Measurements from ENCODE around the gene KRTAP4-9. TPM values are rescaled to one million over a fixed set of nuclear protein-coding genes. Genes with fewer than 3 reads are reported as not detected.
"Not testable (repeated sequence)": the region's sequence is repeated elsewhere in the genome, so short reads cannot be mapped to it uniquely, and the experiment has no call there.

KRTAP4-9 gene
- total RNA-seq, result under 0.01 TPM

- DNase-seq (ENCODE audit: low read depth in 2 of 3, low spot score in 2 of 3), result not testable (repeated sequence)
These were observed at the start of gene KRTAP4-9 for GRCh38 chr17:41105347-41105746. Gene KRTAP4-9, plus strand, starts transcription at chr17:41105389. Its CDS starts 0 bp downstream, at chr17:41105389.

GRCh38 chr17:41057547-41057946 is 47.6 kb upstream of the KRTAP4-9 start:
- no peak for DNase-seq (ENCODE audit: low read depth in 2 of 3, low spot score in 2 of 3)

- DNase-seq (ENCODE audit: low read depth in 2 of 3, low spot score in 2 of 3), result no peak
These were observed 46.4 kb upstream of the KRTAP4-9 start for GRCh38 chr17:41058741-41059140.

GRCh38 chr17:41059276-41060051 is 45.7 kb upstream of the KRTAP4-9 start:
- DNase-seq (ENCODE audit: low read depth in 2 of 3, low spot score in 2 of 3), result not testable (repeated sequence)

- no peak for DNase-seq (ENCODE audit: low read depth in 2 of 3, low spot score in 2 of 3)
These were observed 45.1 kb upstream of the KRTAP4-9 start, which contains the start of gene KRTAP2-3 for GRCh38 chr17:41060052-41060604. Gene KRTAP2-3, minus strand, starts transcription at chr17:41060114. Its CDS starts 64 bp downstream, at chr17:41060050.

GRCh38 chr17:41061964-41062363 is 43.2 kb upstream of the KRTAP4-9 start:
- DNase-seq (ENCODE audit: low read depth in 2 of 3, low spot score in 2 of 3), result no peak

- no peak for DNase-seq (ENCODE audit: low read depth in 2 of 3, low spot score in 2 of 3)
These were observed 41.7 kb upstream of the KRTAP4-9 start for GRCh38 chr17:41063449-41063848.

GRCh38 chr17:41064301-41064700 is 40.9 kb upstream of the KRTAP4-9 start:
- DNase-seq (ENCODE audit: low read depth in 2 of 3, low spot score in 2 of 3), result no peak

GRCh38 chr17:41065016-41065689 is 40.0 kb upstream of the KRTAP4-9 start:
- DNase-seq (ENCODE audit: low read depth in 2 of 3, low spot score in 2 of 3), result not testable (repeated sequence)

GRCh38 chr17:41065829-41066624 is 39.2 kb upstream of the KRTAP4-9 start, which contains the start of gene KRTAP2-4:
Gene KRTAP2-4, minus strand, starts transcription at chr17:41065879. Its CDS starts 34 bp downstream, at chr17:41065845.
- no peak for DNase-seq (ENCODE audit: low read depth in 2 of 3, low spot score in 2 of 3)

- no peak for DNase-seq (ENCODE audit: low read depth in 2 of 3, low spot score in 2 of 3)
These were observed 37.9 kb upstream of the KRTAP4-9 start for GRCh38 chr17:41067281-41067680.

GRCh38 chr17:41069031-41069430 is 36.2 kb upstream of the KRTAP4-9 start:
- no peak for DNase-seq (ENCODE audit: low read depth in 2 of 3, low spot score in 2 of 3)

- DNase-seq (ENCODE audit: low read depth in 2 of 3, low spot score in 2 of 3), result no peak
These were observed 33.4 kb upstream of the KRTAP4-9 start for GRCh38 chr17:41071606-41072360.

- no peak for DNase-seq (ENCODE audit: low read depth in 2 of 3, low spot score in 2 of 3)
These were observed 31.5 kb upstream of the KRTAP4-9 start for GRCh38 chr17:41073676-41074075.

- DNase-seq (ENCODE audit: low read depth in 2 of 3, low spot score in 2 of 3), result no peak
These were observed 28.4 kb upstream of the KRTAP4-9 start for GRCh38 chr17:41076788-41077187.

GRCh38 chr17:41082626-41083025 is 22.6 kb upstream of the KRTAP4-9 start:
- DNase-seq (ENCODE audit: low read depth in 2 of 3, low spot score in 2 of 3), result no peak

- DNase-seq (ENCODE audit: low read depth in 2 of 3, low spot score in 2 of 3), result not testable (repeated sequence)
These were observed 21.8 kb upstream of the KRTAP4-9 start for GRCh38 chr17:41083427-41083826.

- DNase-seq (ENCODE audit: low read depth in 2 of 3, low spot score in 2 of 3), result not testable (repeated sequence)
These were observed 20.9 kb upstream of the KRTAP4-9 start, which contains the start of gene KRTAP4-7 for GRCh38 chr17:41084100-41084856. Gene KRTAP4-7, plus strand, starts transcription at chr17:41084150. Its CDS starts 57 bp downstream, at chr17:41084207.

GRCh38 chr17:41088760-41089352 is 16.3 kb upstream of the KRTAP4-9 start:
- DNase-seq (ENCODE audit: low read depth in 2 of 3, low spot score in 2 of 3), result not testable (repeated sequence)

All from hematopoietic multipotent progenitor cell (in vitro differentiated cells).